HT1080 (cell line): ENCODE results near the gene TDG. TPM values are rescaled to one million over a fixed set of nuclear protein-coding genes. Genes with fewer than 3 reads are reported as not detected.

Experiments
- DNase-seq: peaks from one replicate; pipeline ENCODE4 v3.0.0-alpha.2; 2015; ENCODE audit warnings: low read depth
- polyA plus RNA-seq, 2 experiments: library from polyadenylated mRNA; depleted of rRNA; stranded (reverse); fragments of >200 nt; gene quantifications; 2 replicates each; pipeline ENCODE4 v1.2.3, GENCODE V29; 2015
- total RNA-seq: library from RNA; depleted of rRNA; stranded (reverse); fragments of >200 nt; shearing (Covaris generic); gene quantifications from 2 replicates; pipeline ENCODE4 v1.2.3, GENCODE V29; 2014; rRNA removed

TDG gene
- total RNA-seq, result 14.3 and 17.4 TPM in 2 replicates
- polyA plus RNA-seq (2015; cell fraction: cytosol; rRNA removed), result 13.4 and 14.1 TPM in 2 replicates
- 40.1 and 42.5 TPM in 2 replicates for polyA plus RNA-seq (2015; cell fraction: nucleus; rRNA removed)

GRCh38 chr12:103965590-103966504 is at the start of gene TDG:
Gene TDG, plus strand, starts transcription at chr12:103965872. Its CDS starts 166 bp downstream, at chr12:103966038.
- peak; percentile 99 for DNase-seq

DNA sequence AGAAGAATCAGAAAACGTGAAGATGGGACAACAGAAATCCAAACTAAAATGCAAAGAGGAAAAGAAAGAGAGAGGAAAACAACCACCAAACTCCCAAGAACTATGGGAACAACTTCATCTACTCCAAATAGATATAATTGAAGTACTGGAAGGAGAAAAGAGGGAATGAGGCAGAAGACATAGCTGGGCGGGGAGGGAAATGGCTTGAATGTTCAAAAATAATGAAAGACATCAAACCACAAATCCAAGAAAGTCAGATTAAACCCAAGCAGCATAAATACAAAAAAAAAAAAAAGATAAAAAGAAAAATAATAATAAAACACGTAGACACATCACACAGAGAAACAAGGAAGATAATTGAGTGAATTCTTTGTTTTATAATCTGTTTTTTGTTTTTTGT is 47.8 kb upstream of the TDG start:
- no peak for DNase-seq

DNA sequence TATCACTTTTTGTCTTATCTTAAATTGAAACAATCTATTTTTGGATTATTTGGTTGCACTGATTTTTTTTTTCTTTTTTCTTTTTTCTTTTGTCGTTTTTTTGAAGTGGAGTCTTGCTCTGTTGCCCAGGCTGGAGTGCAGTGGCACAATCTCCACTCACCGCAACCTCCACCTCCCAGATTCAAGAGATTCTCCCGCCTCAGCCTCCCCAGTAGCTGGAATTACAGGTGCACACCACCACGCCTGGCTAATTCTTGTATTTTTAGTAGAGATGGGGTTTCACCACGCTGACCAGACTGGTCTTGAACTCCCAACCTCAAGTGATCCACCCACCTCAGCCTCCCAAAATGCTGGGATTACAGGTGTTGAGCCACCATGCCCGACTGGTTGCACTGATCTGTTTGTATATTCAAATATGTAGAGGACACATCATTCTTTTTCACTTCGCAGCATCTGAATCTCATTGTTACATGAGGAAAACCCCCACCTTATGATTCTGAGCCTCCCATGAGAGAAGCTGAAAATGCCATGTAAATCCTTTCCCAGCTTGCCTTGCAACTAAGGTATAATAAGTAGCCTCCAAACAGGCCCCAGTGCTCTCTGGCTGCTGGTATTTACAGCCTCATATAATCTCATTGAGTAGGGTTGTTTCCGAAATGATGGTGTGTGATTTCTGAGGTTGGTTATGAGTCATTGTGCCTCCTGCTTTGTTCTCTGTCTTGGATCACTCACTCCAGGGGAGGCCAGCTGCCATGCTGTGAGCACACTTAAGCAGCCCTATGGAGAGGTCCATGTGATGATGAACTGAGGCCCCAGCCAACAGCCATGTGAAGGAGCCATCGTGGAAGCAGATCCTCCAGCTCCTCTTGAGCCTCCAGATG is 40.7 kb upstream of the TDG start:
- DNase-seq, result peak; percentile 92

DNA sequence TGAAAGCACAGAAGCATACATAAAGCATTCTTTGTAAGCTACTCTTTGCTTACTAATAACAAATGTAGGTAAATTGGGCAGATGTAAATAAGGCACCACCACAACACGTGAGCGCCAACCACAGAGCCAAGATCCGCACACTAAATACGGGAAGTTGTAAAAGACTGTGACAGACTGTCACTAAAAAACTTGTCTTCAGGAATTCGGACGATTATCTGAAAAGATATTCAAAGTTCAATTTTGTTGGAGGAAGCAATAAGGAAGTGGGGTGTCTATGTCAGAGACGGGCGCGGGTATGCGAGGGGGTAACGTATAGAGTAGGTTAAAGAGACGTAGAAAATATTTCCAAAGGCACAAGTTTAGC is 37.0 kb upstream of the TDG start:
- DNase-seq, result no peak

DNA sequence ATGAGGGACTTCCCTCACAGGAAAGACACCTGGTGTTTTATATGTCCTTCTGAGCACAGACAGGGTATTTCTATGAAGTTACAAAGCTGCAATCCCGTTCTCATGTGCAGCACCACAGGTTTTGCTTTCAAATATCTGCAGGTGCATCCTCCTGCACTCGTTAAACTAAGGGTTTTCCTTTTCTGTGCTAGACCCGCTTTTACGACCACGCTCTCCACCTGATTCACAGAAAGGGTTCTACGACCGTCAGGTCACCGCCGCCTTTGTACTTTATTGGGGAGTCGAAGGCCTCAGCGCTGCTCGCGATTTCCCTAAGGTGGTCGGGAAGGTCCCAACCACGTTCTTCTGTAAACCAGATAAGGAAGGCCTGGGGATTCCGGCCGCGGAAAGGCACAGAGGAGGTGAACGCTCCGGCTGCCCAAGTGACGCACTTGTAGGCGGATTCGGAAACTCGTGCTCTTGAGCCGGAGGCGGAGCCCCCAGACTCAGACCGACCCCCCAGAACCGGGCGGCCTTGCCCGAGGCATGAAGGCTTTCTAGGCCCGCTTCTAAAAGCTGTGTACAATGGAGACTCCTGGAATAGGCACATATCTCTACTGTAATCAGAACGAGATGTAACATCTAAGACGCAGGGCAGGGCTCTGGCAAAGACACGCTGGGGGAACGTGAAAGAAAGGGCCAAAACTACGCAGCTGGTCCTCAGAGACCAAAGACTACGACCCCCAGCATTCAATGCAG is 36.5 kb upstream of the TDG start:
- DNase-seq, result peak; percentile 88

DNA sequence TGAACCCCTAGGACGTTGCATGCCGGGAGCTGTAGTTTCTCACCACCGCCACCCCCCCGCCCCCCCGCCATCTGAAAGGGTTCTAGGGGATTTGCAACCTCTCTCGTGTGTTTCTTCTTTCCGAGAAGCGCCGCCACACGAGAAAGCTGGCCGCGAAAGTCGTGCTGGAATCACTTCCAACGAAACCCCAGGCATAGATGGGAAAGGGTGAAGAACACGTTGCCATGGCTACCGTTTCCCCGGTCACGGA is 36.0 kb upstream of the TDG start:
- no peak for DNase-seq

GRCh38 chr12:103930034-103930786 is 35.5 kb upstream of the TDG start, which contains the start of gene HSP90B1:
Gene HSP90B1, plus strand, starts transcription at chr12:103930410. Its CDS starts 106 bp downstream, at chr12:103930516.
- peak; percentile 100 for DNase-seq

GRCh38 chr12:103930787-103931735 is 34.6 kb upstream of the TDG start:
- no peak for DNase-seq

DNA sequence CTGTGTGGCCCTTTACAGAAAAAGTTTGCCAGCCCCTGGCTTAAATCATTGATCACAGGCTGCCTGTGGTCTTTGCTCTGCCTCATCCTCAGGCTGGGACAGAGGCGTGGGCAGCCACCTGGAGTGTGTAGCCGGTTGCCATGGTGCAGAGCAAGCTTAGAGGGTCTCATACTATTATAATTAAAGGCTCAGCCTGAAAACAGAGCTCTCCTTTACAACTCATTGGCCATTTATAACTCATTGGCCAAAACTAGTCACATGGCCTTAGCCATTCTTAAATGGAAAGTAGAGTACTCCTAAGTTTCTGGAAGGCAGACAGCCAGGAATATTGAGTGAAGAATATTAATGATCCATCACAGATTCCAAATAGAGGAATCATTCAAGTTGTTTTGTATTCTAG is 32.4 kb upstream of the TDG start:
- no peak for DNase-seq

DNA sequence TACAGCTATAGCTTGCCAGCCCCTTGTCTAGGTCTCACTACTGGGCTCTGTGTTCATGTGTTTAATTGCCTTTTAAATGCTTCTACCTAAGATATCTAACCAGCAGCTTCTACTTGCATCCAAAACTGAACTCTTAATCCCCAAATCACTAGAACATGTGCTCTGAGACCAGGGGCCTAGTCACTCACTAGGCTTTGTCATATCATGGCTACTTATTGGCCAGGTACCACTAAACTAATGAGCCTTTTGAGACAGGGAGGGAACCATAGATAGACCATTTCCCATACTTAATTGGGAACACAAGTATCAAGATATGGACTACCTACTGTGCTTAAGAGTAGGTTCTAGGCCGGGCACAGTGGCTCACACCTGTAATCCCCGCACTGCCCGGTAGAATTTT is 29.0 kb upstream of the TDG start:
- DNase-seq, result no peak

DNA sequence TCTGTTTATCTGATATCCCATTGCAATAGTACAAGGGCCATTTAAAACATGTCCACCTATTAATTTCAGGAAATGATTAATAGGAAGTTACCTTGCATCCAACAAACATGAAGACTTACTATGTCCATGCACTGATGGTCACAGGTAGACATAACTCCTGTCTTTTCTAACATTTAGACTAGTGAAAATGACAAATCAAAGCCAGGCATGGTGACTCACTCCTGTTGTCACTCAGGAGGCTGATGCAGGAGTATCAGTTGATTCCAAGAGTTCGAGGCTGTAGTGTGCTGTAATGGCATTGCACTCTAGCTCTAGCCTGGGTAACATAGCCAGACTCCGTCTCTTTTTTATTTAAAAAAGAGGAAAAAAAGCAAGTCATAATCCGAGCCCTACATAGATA is 20.7 kb upstream of the TDG start:
- DNase-seq, result no peak

DNA sequence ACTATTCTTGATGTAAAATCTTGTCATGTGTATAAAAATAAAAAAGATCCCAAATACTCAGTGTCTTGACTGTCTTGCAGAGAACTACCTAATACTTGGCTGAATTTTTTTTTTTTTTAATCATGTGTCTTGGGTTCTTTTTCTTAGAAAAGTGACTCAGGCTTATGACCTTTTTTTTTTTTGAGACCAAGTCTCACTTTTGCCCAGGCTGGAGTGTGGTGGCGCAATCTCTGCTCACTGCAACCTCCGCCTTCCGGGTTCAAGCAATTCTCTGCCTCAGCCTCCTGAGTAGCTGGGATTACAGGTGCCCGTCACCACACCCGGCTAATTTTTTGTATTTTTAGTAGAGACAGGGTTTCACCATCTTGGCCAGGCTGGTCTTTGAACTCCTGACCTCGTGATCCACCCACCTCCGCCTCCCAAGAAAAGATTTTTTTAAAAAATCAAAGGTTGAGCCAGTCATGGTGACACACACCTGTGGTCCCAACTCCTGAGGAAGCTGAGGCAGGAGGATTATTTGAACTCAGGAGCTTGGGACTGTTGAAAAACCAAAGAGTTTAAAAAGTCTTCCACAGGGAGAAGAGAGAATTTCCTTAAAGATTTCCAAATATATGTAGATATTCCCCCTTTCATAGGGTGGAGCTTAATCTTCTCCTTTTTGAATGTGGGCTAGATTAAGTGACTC is 17.7 kb upstream of the TDG start:
- no peak for DNase-seq

GRCh38 chr12:103948746-103949406 is 16.8 kb upstream of the TDG start:
- DNase-seq, result no peak

- DNase-seq, result no peak
Measured at GRCh38 chr12:103952497-103952896, 13.2 kb upstream of the TDG start.

DNA sequence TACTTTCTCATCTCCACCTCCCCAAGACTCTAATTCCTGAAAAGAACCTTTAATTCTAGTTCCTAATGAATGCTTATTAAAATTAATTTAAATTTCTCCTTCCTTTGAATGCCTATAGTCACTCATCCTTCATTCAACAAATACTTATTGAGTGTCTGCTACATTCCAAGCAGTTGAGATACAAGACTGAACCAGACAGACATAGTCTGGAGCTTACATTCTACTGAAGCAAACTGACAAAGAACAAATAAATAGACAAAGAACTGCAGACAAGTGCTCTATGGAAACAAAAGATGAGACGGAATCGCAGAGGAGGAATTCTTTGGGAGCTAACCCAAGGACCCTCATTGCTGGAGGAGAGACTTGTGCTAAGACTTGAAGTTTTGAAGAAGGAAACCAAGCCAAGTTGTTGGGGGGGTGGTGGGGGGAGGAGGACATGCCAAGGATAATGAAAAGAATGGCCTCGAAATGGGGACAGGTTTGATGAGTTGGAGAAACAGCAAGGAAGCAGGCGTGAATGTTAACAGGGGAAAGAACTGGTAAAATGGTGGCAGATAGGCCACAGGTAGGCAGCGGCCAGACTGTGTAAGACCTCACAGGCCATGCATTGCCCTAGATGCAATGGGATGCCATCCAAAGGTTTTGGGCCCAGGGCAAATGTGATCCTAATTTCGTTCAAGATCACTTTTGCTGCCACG is 9.7 kb upstream of the TDG start:
- no peak for DNase-seq

DNA sequence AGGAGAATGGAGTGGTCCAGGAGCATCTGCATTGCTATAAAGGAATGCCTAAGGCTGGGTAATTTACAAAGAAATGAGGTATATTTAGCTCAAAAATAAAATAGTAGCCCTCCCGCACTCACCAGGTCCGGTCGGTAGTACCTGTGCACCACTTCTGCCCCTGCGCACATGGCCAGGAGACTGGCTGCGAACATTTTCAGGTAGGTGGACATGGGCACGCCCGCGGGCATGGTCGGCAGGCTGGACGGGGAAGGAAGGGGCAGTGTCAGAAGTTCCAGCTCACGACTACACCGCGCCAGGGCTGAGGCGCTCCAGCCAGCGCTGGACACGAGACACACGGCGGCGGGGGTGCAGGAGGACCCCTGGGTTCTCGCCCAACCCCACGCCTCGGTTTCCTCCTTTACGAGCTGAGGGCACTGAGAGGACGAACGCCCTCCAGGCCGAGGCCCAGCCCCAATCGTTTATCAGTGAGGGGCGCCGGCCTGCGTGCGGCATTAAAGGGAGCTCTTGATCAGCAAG is 9.1 kb upstream of the TDG start:
- DNase-seq, result no peak

GRCh38 chr12:103957865-103958388 is 7.7 kb upstream of the TDG start:
- DNase-seq, result no peak
